Vagina (tissue), 2 donors: ENCODE measurements around the gene DTD2.

Source experiments
- CTCF ChIP-seq, 3 experiments: fragments of 450-650 bp in 2 of 3; fragments of 200-600 bp in 1 of 3; sonication (generic) in 1 of 3; IDR thresholded peaks; one replicate each; pipeline ENCODE4 v1.5.1; 2017 to 2019; ENCODE audit warnings: antibody characterized with exemption in 3 of 3, mild to moderate bottlenecking in 2 of 3, moderate library complexity in 2 of 3
- POLR2A ChIP-seq, 2 donors: fragments of 450-650 bp; IDR thresholded peaks; one replicate each; pipeline ENCODE4 v1.6.1; 2017; ENCODE audit warnings: antibody characterized with exemption in 2 of 2, mild to moderate bottlenecking in 2 of 2, moderate library complexity in 2 of 2
- POLR2AphosphoS5 ChIP-seq, 2 donors: sonication (generic); formaldehyde crosslinking; IDR thresholded peaks; one replicate each; pipeline ENCODE4 v1.9.0; 2017; ENCODE audit warnings: antibody characterized with exemption in 2 of 2, mild to moderate bottlenecking in 2 of 2, low read depth in 1 of 2; ENCODE audit not compliant: insufficient read depth in 1 of 2

GRCh38 chr14:31456841-31457664, at the start of gene DTD2:
- TF ChIP-seq POLR2AphosphoS5 (IDR thresholded peaks at IDR 0.05; ENCODE audit: insufficient read depth in 1 of 2, low read depth in 1 of 2), result peak; percentile 91 to 92
- TF ChIP-seq CTCF (IDR thresholded peaks at IDR 0.05), result no peak
- TF ChIP-seq POLR2A (IDR thresholded peaks at IDR 0.05), result peak in 1 of 2 donors; percentile 50
